Smooth muscle cell of the brain vasculature (primary cell): Measurements from ENCODE around the gene ANKH.

Experiments
- DNase-seq: peaks from one replicate; pipeline ENCODE4 v3.0.0-alpha.2; 2012; ENCODE audit warnings: low read depth, low spot score

Gene ANKH

DNA sequence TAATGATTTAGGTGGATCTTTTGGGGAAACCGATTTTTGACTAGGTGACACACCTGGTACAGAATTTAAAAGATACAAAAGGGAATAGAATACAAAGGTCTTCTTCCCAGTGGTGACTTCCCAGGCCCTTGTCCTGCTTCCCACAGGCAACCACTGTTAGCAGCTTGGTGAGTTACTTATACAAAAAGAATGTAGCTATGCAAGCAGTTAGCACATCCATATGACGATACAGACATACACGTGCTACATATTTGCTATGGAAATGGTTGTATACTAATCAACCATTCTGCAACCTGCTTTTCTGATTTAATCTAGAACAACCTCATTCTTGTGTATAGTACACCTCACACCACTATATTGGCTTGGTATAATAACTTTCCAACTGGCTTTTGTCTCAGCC is 156.1 kb downstream of the ANKH start:
- no peak for DNase-seq

DNA sequence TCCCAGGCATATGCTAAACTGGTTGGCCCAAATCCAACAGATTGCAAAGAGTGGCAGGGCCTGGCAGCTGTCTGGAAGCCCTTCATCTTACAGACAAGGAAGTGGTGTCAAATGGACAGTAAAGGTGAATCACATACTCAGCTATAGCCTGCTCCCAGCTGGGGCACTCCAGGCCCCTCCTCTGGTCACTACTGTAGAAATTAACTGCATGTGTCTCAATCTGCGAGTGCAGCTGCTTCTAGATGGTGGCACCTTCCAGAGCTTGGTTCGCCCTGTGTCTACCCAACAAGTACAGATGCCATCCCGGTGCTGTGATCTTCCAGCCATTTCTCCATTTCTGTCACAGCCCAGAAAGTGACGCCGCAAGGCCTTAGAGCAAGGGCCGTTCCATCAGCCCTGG is 156.9 kb downstream of the ANKH start:
- no peak for DNase-seq

DNA sequence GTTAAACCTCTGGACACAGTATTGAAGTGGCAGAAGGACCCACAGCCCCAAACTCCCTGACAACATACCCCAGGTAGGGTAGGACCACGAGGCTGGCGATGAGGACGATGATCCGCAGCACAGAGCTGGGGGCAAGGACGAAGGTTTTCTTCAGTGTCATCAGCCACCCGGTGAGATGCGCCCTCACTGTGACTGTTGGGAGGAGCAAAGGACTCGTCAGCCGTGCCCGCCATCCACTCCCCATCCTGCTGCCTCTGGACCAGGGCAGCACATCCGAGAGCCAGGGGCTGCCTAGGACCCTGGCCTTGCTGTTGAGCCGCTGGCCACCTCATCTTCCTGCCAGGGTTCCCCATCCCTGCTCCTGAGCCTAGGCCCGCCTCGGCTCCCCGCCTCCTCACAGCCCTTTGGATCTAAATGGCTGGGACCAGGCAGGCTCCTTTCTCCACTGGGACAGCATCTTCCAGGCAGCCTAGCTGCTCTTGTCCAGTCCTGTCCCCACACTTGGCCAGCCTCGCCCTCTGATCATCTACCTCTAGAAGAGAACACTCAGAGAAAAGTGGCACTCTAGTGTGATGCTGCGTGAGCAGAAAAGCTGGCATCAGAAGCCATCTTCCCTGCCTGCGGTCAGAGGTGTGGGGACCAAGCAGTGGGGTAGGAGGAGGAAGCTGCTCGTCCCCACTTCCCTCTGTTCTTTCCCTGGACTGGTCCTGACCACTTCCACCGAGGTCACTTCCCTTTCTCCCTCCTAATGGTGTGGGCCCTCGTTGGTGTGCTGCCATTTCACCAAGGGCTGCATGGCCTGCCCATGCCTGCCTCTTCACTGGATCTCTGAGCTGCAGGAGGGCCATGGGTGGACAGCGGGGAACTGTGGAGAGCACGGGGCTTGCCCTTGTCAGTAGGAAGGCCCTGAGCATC is 157.8 kb downstream of the ANKH start:
- DNase-seq: no peak

DNA sequence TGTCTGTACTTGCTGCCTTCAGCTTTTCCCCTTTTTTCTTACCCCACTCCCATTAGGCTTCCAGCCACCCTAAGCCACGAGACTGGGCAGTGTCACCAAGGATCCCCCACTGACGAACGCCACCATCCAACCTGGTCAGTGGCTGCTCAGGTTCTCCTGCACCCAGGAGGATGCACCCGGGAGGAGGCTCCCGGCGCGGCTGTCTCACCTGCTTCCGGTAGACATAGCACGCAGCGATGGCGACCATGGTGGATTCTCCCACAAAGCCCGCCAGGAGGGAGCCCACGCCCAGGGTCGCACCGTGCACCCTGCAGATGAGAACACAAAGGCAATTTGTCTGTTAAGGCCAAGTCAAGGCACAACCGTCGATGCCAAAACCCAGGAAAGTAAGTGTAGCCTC is 158.9 kb downstream of the ANKH start:
- DNase-seq: no peak

DNA sequence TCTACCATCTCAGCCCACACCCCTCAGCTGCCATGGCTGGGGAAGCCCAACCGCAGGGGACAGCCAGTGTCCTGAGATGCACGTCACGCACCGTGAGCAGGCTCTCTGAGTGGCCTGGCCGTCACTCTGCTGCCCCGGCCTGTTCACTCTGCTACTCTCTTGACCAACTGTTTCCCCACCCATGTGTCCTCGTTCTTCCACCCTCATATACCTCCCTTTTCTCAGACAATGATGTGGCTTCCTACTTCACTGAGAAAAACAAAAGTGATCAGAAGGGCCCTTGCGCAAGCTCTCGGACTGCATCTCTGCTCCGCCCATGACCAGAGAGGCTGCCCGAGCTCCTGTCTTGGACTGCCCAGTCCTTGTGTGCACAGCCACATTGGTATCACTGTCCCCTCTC is 159.4 kb downstream of the ANKH start:
- no peak for DNase-seq

DNA sequence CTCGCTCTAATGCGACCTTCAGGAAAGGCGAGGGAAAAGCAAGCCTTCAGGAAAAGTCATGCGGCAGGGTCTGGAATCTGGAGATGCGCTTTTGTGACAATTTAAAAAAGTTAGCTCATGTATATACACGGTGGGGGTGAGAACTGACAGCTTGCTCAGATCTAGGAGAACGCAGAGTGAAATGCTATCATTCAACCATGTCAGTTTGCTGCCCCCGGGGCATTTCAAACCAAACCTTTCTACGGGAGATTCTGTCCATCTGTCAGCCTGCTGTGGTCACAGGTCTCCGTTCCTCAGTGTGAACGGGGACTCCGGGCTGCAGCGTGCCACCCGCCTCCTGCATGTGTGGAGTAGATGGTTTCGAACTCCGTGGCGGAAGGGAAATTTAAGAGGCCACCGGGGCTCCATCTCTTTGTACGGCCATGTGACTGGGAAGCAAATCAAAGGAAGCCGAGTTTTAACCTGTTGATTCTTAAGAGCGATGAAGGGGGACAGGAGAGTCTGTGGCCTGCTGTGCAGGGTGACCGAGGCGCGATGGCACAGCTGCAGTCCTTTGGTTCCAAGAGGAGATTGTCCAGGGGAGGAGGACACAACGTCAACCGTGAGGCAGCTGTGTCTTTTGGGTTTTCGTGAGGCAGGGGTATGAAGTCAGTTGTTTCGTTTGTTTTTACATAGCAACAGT is 161.1 kb downstream of the ANKH start:
- DNase-seq: no peak

DNA sequence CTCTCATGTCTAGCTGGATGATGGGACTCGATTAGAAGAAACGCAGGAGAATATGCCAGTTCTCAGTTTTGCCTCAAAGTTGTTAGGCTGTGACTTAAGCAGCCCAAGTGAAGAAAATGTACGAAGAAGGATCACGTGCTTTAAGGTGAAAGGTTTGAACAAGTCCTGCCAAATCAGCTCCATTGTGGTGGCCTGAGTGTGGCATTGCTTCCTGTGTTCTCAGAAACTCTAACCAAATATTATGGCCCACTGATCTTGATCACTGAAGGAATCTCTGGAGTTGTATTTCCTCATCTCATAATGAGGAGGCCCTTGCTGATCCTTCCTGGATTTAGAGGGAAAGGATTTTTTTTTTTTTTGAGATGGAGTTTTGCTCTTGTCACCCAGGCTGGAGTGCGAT is 163.0 kb downstream of the ANKH start:
- DNase-seq: no peak

DNA sequence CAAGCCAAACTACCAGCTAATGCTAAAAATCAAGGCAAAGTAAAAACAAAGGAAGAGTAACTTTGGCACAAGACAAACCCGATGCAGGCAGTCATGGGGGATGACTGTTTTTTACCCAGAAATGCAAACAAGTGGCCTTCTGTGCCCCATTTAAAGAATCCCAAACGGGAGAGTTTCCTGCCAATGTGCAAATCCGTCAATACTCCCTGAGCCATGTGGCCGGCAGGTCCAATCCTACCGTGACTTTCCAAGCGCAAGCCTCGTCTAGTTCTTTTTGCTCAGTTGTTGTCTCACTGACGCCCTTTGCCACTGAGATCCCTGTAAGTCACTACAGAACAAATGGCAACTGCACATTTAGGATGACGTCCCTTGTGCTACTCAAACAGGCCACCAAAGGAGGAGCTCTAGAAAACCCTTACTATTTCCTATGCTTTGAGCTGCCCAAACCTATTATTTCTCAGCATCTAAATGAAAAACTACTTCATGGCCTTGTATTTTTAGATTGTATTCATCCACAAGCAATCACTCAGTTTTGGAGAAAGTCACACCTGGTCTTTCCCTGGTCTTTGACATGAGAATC is 163.7 kb downstream of the ANKH start:
- DNase-seq: no peak

DNA sequence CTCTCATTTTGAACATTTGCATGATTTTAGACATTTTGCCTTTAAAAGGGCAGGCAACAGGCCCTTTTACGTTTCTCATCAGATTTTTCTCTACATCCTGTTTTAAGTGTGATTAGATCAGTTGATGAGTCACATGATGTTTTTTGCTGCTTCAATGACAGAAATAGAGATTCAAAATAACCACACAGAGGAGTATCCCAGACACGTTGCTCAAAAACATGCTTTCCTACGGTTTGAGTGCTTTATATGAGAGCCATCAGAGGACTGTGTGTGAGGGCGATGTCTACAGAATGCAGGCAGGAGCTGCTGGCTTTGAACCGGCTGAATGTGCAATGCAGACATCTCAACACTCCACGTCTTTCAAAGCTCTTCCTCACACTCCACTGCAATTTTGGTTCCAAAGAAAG is 165.0 kb downstream of the ANKH start:
- no peak for DNase-seq

DNA sequence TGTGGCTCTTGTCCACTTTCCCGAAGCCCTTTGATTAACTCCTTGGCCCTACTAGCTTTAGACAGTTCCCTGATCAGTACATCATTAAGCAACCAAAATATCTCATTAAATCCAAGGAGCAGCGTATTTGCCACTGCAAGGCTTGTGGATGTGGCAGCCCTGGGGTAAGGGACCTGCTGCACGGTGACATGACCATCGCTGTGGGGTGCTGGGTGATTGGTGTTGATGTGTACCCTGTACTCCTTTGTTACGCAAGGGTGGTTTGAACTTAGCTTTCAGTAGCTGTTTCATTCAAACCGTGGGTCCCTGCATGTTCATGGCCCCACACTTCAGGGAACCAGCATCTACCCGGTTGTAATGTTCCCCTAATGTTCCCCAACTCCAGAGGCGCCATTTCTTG is 166.0 kb downstream of the ANKH start:
- DNase-seq: no peak

DNA sequence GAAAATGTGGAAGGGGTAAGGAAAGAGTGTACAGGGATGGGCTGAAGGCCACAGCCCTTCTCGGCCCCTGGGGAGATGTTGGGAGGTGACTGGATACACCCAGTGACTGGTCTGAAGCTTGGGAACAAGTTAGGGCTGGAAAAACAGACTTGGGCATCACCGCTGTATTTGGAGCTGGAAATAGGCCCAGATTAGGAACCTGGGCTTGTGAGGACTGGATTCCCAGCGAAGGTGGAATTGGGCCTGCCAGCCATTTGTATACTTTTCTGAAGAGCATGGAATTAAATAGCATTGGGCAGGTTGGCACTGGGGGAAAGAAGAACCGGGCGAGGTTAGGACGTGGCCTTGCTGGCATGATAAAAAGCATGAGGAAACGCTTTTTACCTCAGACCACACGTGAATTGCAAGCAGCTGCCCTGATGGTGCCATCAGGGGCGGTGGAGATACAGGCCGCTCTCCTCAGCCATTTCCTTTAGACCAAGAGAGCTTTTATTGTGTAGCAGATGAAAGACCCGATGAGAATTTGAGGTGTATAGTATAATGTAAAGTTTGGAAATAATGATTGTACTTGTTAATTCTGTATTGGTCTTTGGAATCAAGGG is 169.2 kb downstream of the ANKH start:
- DNase-seq: no peak

DNA sequence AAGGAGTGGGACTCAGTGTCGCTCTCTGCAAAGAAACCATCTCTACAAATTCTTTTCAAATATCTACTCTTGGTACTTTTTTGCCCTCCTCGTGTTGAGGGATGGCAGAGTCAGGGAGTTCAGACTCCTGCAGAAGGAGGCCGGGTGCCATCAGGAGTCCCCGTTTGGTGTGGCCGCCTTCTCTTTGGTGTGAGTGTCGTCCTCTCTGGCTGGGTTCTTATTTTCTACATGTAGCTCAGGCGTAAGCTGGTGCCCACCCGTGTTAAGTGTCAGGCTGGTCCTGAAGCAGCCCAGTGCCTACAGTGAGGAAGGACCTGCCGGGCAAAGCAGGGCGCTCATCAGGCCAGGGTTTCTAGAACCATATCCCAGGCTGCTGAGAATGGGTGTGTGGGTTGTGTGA is 170.0 kb downstream of the ANKH start:
- DNase-seq: no peak

DNA sequence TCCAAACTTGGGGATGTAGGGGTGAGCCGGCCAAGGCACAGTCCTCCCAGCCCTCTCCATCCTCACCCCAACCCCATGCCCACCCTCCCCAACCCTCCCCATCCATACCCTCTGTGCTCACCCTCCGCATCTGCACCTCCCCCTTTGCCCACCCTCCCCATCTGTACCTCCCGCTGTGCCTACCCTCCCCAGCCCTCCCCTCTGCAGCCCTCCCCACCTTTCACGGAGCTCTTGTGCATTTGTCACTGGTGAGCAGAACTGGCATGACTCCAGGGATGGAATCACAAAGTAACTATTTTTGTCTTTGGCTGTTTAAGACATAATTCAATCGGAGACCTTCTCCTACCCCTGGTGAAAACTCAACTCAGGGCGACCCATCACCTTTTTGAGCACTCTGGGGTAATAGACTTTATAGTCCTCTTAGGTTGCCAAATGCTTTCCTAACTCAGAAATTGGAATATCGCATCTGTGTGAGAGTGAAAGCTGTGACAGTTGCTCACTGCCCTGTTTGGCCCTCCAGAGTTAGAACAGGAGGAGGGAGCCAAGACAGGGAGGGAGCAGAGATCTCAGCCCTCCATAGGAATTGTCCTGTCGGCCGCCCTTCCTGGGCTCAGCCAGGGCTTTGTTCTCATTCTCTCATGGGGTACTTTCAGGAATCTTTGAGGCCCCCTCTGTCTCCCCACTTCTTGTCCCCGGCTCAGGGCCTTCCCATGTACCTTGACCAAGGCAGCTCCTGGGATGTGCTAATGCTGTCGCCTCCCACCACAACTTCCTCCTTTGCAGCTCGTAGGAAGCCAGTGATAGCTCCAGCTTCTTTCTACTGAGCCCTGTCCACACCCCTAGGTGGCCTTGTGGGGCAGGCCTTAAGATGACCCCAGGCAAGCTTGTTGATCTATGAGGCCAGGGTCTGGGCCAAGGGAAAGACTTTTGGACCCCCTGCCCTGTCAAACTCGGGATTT is 170.8 kb downstream of the ANKH start:
- DNase-seq: no peak

DNA sequence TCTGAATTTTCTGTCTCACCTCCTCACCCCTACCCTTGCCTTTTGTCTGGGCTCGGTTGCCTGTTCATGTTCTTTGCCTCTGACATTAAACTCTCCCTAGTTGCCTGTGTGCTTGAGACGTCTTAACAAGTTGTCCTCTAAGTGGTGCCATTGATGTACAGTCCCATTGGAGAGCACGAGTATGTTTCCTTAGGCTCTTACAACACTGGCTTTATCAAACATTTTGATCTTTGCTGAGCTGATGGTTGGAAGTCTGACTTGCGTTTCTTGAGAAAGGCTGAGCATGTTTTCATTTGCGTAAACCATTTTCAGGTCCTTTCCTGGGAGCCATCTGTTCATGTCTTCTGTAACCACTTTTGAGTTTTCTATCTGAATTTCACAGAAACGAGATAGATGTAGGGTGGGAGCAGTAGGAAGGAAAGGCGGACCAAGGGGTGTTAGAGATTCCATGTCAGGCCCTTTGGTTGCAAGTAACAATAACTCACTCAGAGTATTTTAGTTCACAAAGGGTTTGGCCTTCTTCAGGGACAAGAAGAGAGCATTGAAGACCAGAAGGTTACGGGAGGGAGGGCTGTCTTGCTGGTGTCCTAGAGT is 171.7 kb downstream of the ANKH start:
- DNase-seq: no peak

DNA sequence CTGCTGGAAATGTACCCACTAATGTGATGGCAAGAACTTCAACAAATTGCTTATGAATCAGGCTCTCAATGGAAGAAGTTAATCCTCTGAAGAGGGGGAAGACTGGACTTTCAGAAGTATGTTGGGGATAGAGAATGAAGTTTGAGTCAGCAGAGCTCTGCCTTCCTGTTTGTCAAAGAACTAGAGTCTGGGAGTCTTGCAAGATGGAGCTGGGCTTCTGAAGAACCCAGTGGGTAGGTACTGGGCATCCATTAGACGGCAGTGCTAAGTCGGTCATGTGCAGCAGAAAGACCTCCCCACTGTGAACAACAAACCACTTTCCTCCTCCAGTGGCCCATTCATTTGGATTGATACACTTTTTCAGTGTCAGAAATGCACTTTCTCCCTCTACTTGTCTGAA is 172.4 kb downstream of the ANKH start:
- no peak for DNase-seq

DNA sequence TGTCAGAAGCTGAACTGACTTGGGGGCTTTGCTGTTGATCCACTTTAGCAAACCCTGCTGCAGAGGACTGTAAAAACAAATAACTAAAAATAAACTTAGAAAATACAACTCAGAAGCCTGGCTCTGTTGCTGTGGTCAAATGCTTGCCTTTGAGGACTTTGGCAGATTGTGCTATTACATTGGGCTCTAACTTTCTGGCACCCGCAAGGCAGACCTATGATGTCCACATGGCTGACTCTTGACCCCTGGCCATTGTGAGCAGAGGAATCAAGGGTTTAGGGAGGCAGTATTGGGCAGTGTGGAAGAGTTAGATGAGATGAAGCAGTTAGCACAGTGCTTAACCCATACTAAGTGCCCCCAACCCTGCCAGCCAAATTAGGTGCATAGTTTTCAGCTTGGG is 173.1 kb downstream of the ANKH start:
- no peak for DNase-seq

DNA sequence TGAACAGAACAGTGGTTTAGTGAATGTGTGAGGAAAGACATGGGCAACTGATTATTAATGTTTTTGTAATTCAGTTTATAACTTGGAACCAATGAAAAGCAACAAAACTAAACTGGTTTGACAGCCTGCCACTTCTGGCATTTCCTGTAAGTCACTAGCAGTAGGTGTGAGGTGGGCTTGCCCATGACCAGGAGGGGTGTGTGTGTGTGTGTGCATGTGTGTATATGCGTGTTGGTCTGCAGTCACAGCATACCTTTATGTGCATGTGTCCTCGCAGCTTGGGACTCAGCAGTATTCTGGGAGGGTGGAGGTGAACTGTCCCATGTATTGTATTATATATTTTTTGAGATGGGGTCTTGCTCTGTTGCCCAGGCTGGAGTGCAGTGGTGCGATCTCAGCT is 174.7 kb downstream of the ANKH start:
- no peak for DNase-seq

DNA sequence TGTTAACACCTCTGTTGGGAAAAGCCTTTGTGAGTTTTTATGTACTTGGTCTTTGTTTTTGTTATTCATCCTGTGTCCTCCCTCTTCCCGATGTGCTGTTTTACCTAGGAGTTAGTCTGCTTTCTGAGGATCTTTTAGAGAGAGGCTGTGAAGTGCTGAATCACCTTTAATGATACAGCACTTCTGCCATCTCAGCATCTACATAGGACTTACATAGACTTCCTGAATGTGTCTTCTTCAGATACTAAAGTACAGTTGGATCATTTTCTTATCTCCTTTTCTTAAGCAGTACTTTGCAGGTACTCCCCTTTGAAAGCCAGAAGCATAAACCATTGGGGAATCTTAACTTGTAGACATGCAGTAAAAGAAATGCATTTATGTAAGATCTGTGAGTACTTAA is 175.5 kb downstream of the ANKH start:
- DNase-seq: no peak

DNA sequence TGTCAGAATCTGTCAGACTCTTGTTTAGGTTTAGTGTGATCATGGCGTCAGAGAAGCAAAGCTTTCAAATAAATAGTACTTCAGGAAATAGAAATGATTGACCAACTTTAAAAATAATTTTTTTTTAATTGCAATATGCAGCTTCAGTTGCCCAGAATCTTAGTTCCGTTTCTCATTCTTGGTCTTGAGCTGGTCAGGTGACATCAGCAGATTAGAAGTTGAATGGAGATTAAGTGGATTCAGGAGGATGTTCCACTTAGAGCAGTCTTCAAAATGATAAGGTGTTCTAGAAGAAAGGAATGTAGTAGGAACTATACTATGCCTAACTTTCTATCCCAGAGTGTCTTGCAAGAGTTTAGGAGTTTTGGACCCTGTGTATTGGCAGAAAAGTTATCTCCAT is 176.4 kb downstream of the ANKH start:
- DNase-seq: no peak

DNA sequence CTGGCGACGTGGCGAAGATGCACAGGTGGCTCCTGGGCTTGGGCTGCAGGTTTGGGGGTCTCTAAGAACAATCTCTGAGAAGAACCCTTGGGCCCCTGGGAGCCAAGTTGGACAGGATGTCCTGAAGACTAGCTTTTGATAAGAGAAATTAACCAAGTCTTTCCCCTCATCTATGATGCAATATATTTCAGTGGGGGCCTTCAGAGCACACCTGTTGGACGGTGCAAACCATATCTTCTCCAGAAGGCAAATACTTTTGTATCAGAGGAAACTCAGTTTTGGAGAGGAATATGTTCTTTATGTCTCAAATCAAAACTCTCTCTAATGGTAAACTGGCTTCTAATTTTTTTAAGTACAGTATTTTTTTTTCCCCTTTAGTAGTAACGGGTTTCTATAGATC is 178.5 kb downstream of the ANKH start:
- DNase-seq: no peak
